HG03066 (cell line): ENCODE data around the gene ATXN3L.

ENCODE experiments used
- ATAC-seq: cut with Tn5 transposase; IDR thresholded peaks from one replicate; pipeline ENCODE4 v1.9.1; 2021; ENCODE audit warnings: low read depth; ENCODE audit not compliant: unreplicated experiment

The ATXN3L gene

DNA sequence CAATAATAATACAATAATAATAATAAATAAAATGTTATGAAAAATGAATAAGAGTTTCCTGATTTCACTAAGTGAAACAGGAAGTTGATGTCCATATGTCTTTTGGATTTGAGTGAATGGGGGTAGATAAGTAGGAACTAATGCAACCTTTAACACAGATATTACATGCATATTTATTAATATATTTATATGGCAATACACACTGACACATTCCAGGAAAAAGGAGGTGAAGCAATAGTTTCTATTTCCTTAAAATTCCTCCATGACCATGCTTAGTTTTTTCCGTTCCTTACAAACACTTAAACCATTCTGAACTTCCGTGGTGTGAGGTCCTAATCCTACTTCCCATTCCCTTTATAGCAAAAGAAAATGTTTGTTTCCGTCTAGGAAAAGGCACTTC, 48.3 kb downstream of the ATXN3L start:
- ATAC-seq = no peak

- ATAC-seq = no peak
Measured at GRCh38 chrX:13270360-13270759, 49.5 kb downstream of the ATXN3L start.

GRCh38 chrX:13268874-13269273, 51.0 kb downstream of the ATXN3L start:
- no peak for ATAC-seq
